ENCODE results near the gene CYB5D1.

CYB5D1 gene

DNA sequence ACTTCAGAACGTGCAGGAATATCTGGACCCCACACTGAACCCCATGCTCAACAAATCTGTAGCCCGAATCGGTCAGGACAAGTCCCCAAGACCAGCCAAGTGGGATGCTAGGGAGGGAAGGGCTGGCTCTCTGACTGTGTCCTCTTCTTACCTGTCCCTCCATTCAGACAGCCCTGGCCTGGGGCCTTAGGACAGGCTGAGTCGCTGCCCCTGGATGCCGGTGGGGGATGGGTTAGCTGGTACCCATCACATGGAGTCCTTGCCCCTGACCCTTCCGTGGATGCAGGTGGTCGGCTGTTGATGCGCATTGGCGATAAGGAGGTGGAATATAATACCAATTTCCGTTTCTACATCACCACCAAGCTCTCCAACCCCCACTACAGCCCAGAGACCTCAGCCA lies 39.8 kb upstream of the CYB5D1 start:
- no peak overlapping the region for H3K27ac ChIP-seq
- TF ChIP-seq, protein P1, sequence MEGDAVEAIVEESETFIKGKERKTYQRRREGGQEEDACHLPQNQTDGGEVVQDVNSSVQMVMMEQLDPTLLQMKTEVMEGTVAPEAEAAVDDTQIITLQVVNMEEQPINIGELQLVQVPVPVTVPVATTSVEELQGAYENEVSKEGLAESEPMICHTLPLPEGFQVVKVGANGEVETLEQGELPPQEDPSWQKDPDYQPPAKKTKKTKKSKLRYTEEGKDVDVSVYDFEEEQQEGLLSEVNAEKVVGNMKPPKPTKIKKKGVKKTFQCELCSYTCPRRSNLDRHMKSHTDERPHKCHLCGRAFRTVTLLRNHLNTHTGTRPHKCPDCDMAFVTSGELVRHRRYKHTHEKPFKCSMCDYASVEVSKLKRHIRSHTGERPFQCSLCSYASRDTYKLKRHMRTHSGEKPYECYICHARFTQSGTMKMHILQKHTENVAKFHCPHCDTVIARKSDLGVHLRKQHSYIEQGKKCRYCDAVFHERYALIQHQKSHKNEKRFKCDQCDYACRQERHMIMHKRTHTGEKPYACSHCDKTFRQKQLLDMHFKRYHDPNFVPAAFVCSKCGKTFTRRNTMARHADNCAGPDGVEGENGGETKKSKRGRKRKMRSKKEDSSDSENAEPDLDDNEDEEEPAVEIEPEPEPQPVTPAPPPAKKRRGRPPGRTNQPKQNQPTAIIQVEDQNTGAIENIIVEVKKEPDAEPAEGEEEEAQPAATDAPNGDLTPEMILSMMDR (IDR thresholded peaks at IDR 0.05), result no peak
- TF ChIP-seq ZFX (IDR thresholded peaks at IDR 0.05; ENCODE audit: borderline replicate concordance), result no peak

DNA sequence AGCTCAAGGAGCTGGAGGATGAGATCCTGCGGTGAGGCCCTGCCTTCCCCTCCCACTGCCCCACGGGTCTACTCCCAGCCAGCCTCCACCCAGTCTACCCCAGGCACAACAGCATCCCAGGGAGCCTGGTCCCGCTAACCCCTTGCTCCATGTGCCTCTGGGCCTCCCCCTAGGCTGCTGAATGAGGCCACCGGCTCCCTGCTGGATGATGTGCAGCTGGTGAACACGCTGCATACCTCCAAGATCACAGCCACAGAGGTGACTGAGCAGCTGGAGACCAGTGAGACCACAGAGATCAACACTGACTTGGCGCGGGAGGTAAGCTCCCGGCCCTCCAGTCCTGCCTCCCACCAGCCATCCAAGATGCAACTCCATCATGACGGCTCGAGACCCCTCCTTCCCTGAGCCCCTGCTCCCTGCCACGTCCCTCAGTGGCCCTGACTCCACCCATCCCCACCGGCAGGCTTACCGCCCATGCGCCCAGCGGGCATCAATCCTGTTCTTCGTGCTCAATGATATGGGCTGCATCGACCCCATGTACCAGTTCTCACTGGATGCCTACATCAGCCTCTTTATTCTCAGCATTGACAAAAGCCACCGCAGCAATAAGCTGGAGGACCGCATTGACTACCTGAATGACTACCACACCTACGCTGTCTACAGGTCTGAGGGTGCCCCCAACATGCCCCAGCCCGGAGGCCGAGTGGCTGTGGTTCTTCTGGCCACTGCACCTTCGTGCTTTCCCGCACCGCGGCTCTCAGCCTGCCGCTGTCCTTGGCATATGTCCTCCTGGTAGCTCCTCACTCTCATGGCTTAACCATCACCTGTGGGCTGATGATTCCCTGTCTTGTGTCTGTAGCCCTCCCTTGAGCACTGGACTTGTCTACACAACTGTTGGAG lies 38.8 kb upstream of the CYB5D1 start:
- no peak for TF ChIP-seq ZFX (IDR thresholded peaks at IDR 0.05; ENCODE audit: borderline replicate concordance)
- TF ChIP-seq, protein P1 (IDR thresholded peaks at IDR 0.05), result no peak
- H3K27ac ChIP-seq, result no peak overlapping the region

DNA sequence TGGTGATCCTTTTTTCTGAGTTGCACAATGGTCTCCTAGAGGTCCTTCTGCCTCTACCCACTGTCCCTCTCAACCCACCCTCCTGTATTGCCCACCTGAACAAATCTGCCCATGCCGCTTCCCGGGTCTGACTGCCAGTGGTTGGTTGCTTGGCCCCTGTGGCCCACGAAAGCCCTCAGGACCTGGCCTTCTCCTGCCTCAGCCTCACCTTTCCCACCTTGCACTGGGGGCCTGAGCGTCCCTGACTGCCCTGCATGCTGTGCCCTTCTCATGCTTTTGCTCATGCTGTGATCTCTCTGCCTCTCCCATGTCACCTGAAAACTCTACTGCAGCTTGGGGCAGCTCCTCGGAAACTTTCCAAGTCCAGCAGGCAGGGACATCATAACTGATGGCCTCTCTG lies 37.6 kb upstream of the CYB5D1 start:
- H3K27ac ChIP-seq, result no peak overlapping the region
- TF ChIP-seq, protein P1 (IDR thresholded peaks at IDR 0.05), result no peak
- no peak for TF ChIP-seq ZFX (IDR thresholded peaks at IDR 0.05; ENCODE audit: borderline replicate concordance)

DNA sequence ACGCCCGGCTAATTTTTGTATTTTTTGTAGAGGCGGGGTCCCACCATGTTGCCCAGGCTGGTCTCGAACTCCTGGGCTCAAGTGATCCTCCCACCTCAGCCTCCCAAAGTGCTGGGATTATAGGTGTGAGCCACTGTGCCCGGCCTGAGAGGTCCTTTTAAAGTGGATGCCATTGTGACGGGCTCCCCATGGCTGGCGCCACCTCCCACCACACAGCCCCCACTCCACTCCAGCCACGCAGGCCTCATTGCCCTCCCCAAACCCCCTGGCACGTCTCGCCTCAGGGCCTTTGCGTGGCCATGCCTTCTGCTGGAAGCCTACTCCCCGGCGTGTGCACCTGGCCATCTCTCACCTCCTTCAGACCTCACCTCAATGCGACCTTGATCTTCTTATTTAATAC lies 35.7 kb upstream of the CYB5D1 start:
- TF ChIP-seq ZFX (IDR thresholded peaks at IDR 0.05; ENCODE audit: borderline replicate concordance), result no peak
- TF ChIP-seq, protein P1 (IDR thresholded peaks at IDR 0.05), result no peak
- H3K27ac ChIP-seq, result no peak overlapping the region

DNA sequence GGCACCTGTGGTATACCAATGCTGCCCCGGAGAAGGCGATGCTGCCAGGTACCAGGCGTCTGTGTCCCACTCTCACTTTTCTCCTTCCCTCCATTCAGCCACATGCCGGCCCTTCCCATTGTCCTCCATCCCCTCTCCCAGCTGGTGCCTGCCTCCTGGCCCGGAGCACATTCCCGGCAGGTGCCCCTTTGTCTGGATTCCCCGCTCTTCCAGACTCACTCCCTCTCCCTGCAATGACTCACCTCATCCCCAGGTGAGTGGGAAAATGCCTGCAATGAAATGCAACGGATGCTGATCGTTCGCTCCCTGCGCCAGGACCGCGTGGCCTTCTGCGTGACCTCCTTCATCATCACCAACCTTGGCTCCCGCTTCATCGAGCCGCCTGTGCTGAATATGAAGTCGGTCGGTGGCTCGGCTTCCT lies 34.2 kb upstream of the CYB5D1 start:
- TF ChIP-seq, protein P1 (IDR thresholded peaks at IDR 0.05), result no peak
- TF ChIP-seq ZFX (IDR thresholded peaks at IDR 0.05; ENCODE audit: borderline replicate concordance), result no peak
- H3K27ac ChIP-seq, result no peak overlapping the region

DNA sequence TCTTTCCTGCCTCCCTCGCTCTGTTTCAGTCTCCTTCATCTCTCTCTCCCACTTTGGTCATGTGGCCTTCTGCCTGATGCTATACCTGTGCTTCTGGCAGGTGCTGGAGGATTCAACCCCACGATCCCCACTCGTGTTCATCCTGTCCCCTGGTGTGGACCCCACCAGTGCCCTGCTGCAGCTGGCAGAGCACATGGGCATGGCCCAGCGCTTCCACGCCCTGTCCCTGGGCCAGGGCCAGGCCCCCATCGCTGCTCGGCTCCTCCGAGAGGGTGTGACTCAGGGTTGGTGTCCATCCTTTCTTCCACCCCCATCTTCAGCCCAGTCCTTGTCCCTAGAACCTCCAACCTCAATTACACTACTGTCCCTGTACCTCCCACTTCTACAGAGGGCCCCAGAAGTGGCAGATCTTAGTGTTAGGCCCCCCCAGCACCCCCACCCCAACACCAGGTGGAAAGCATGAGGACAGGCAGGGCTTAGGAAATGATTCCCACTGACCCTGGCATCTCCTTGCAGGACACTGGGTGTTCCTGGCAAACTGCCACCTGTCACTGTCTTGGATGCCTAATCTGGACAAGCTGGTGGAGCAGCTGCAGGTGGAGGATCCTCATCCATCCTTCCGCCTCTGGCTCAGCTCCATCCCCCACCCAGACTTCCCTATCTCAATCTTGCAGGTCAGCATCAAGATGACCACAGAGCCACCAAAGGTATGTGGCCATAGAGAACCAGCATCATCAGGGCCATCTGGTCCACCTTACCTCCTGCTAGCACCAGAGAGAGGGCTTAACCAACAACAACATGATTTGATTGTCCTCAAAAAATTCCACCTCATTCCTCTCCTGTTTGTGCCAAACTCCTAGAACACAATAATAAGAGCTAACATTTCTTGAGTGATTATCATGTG lies 33.5 kb upstream of the CYB5D1 start:
- TF ChIP-seq, protein P1 (IDR thresholded peaks at IDR 0.05), result no peak
- TF ChIP-seq ZFX (IDR thresholded peaks at IDR 0.05; ENCODE audit: borderline replicate concordance), result no peak
- no peak overlapping the region for H3K27ac ChIP-seq

All from 22Rv1 (cell line).